ENCODE results near the gene MTOR.
"Not testable (repeated sequence)": the region's sequence is repeated elsewhere in the genome, so short reads cannot be mapped to it uniquely, and the experiment has no call there.

MTOR gene

GRCh38 chr1:11144570-11145256, 117.6 kb downstream of the MTOR start:
- DNase-seq = no peak

GRCh38 chr1:11143907-11144306, 118.4 kb downstream of the MTOR start:
- DNase-seq = no peak

GRCh38 chr1:11143401-11143800, 119.0 kb downstream of the MTOR start:
- DNase-seq = no peak

- DNase-seq = no peak
Measured at GRCh38 chr1:11142618-11143391, 119.5 kb downstream of the MTOR start.

- DNase-seq = no peak
Measured at GRCh38 chr1:11138952-11139351, 123.4 kb downstream of the MTOR start.

GRCh38 chr1:11138029-11138428, 124.3 kb downstream of the MTOR start:
- DNase-seq = no peak

GRCh38 chr1:11134898-11135266, 127.5 kb downstream of the MTOR start:
- DNase-seq = no peak

GRCh38 chr1:11134251-11134897, 128.0 kb downstream of the MTOR start:
- no peak for DNase-seq

GRCh38 chr1:11132563-11133293, 129.6 kb downstream of the MTOR start:
- no peak for DNase-seq

GRCh38 chr1:11131816-11132215, 130.5 kb downstream of the MTOR start:
- DNase-seq = no peak

- no peak for DNase-seq
Measured at GRCh38 chr1:11130406-11130805, 131.9 kb downstream of the MTOR start.

- DNase-seq = no peak
Measured at GRCh38 chr1:11129649-11130390, 132.5 kb downstream of the MTOR start.

- DNase-seq = no peak
Measured at GRCh38 chr1:11126569-11126968, 135.8 kb downstream of the MTOR start.

- DNase-seq = no peak
Measured at GRCh38 chr1:11125931-11126330, 136.4 kb downstream of the MTOR start.

- DNase-seq = no peak
Measured at GRCh38 chr1:11124965-11125364, 137.4 kb downstream of the MTOR start.

- no peak for DNase-seq
Measured at GRCh38 chr1:11116318-11116717, 146.0 kb downstream of the MTOR start.

GRCh38 chr1:11114966-11115365, 147.4 kb downstream of the MTOR start:
- DNase-seq = no peak

GRCh38 chr1:11109047-11109760, 153.1 kb downstream of the MTOR start:
- no peak for DNase-seq

- DNase-seq = no peak
Measured at GRCh38 chr1:11107599-11107998, 154.8 kb downstream of the MTOR start.

- DNase-seq = no peak
Measured at GRCh38 chr1:11105586-11105985, 156.8 kb downstream of the MTOR start.

- DNase-seq = no peak
Measured at GRCh38 chr1:11101347-11101746, 161.0 kb downstream of the MTOR start.

GRCh38 chr1:11100806-11101205, 161.5 kb downstream of the MTOR start:
- not testable (repeated sequence) for DNase-seq

Measured in activated CD4-positive, CD25-positive, alpha-beta regulatory T cell treated with anti-CD3 and anti-CD28 coated beads, Interleukin-2, amount 50 U/mL, for 72 hours (primary cell).